HepG2 (cell line): ENCODE results near the gene CTU2. TPM values are rescaled to one million over a fixed set of nuclear protein-coding genes. Genes with fewer than 3 reads are reported as not detected.

Experiments used
- ATF7-NPFF ChIP-seq: sonication (generic); formaldehyde crosslinking; IDR thresholded peaks from 2 replicates; pipeline ENCODE4 v1.8.1; 2023; ENCODE audit warnings: mild to moderate bottlenecking, low read depth, missing genetic modification reagents, moderate library complexity
- CAMTA2 ChIP-seq: sonication (generic); formaldehyde crosslinking; IDR thresholded peaks from 2 replicates; pipeline ENCODE4 v1.4.0; 2020; ENCODE audit warnings: mild to moderate bottlenecking, missing genetic modification reagents, borderline replicate concordance
- CHD2 ChIP-seq: IDR thresholded peaks from 2 replicates; pipeline ENCODE4 v1.6.1; 2011; ENCODE audit warnings: low read depth, low read length, improper control_type of control experiment
- CTCF ChIP-seq: sonication (generic); formaldehyde crosslinking; IDR thresholded peaks from 2 replicates; pipeline ENCODE4 v1.5.0; 2020; ENCODE audit warnings: mild to moderate bottlenecking, missing genetic modification reagents, moderate library complexity
- FOXP4 ChIP-seq: sonication (generic); formaldehyde crosslinking; IDR thresholded peaks from 2 replicates; pipeline ENCODE4 v1.4.0; 2020; ENCODE audit warnings: missing genetic modification reagents
- MAX ChIP-seq: IDR thresholded peaks from 2 replicates; pipeline ENCODE4 v1.6.1; 2012; ENCODE audit warnings: inconsistent platforms
- MYPOP ChIP-seq: sonication (generic); formaldehyde crosslinking; IDR thresholded peaks from 2 replicates; pipeline ENCODE4 v1.8.1; 2023; ENCODE audit warnings: mild to moderate bottlenecking, moderate library complexity, missing genetic modification reagents
- POLR2G ChIP-seq: fragments of 200-400 bp; formaldehyde crosslinking; IDR thresholded peaks from 2 replicates; pipeline ENCODE4 v1.6.1; 2018; ENCODE audit warnings: mild to moderate bottlenecking, low read depth, low read length, moderate library complexity
- SCMH1 ChIP-seq: sonication (generic); formaldehyde crosslinking; IDR thresholded peaks from 2 replicates; pipeline ENCODE4 v1.9.0; 2021; ENCODE audit warnings: missing genetic modification reagents, mild to moderate bottlenecking, borderline replicate concordance
- SMAD3 ChIP-seq: sonication (generic); formaldehyde crosslinking; IDR thresholded peaks from 2 replicates; pipeline ENCODE4 v1.4.0; 2020; ENCODE audit warnings: missing genetic modification reagents
- ZBTB3 ChIP-seq: sonication (generic); formaldehyde crosslinking; IDR thresholded peaks from 2 replicates; pipeline ENCODE4 v1.4.0; 2020; ENCODE audit warnings: low read depth, mild to moderate bottlenecking, moderate library complexity, missing genetic modification reagents, borderline replicate concordance
- ZBTB42 ChIP-seq: sonication (generic); formaldehyde crosslinking; IDR thresholded peaks from 2 replicates; pipeline ENCODE4 v1.5.0; 2020; ENCODE audit warnings: mild to moderate bottlenecking, missing genetic modification reagents
- ZBTB44 ChIP-seq: sonication (generic); formaldehyde crosslinking; IDR thresholded peaks from 2 replicates; pipeline ENCODE4 v1.4.0; 2020; ENCODE audit warnings: missing genetic modification reagents
- ZNF138 ChIP-seq: sonication (generic); formaldehyde crosslinking; IDR thresholded peaks from 2 replicates; pipeline ENCODE4 v1.5.0; 2020; ENCODE audit warnings: mild to moderate bottlenecking, low read depth, missing genetic modification reagents
- ZNF18 ChIP-seq: sonication (generic); formaldehyde crosslinking; IDR thresholded peaks from 2 replicates; pipeline ENCODE4 v1.8.0; 2022; ENCODE audit warnings: mild to moderate bottlenecking, missing genetic modification reagents; ENCODE audit not compliant: insufficient replicate concordance
- ZNF567 ChIP-seq: sonication (generic); formaldehyde crosslinking; IDR thresholded peaks from 2 replicates; pipeline ENCODE4 v1.8.1; 2023; ENCODE audit warnings: mild to moderate bottlenecking, missing genetic modification reagents, borderline replicate concordance
- ZNF704 ChIP-seq: sonication (generic); formaldehyde crosslinking; IDR thresholded peaks from 2 replicates; pipeline ENCODE4 v1.8.1; 2023; ENCODE audit warnings: mild to moderate bottlenecking, inconsistent platforms, moderate library complexity, missing genetic modification reagents, borderline replicate concordance
- polyA plus RNA-seq, 8 experiments: library from polyadenylated mRNA; depleted of rRNA in 3 of 8; stranded (reverse) in 7 of 8; unstranded in 1 of 8; fragments of >200 nt; fragmentation: Illumina TruSeq in 4 of 8; extraction: Trizol in 4 of 8; gene quantifications; 2 replicates each; pipeline versions ENCODE4 v1.2.1 to v1.2.3, GENCODE V29; 2011 to 2016; ENCODE audit warnings: low read depth in 4 of 8, missing spikeins in 1 of 8, mixed read lengths in 1 of 8; ENCODE audit not compliant: insufficient read depth in 1 of 8
- total RNA-seq, 5 experiments: library from RNA; depleted of rRNA; stranded (reverse); fragments of >200 nt; fragmentation: Illumina TruSeq; extraction: Trizol; gene quantifications; 2 replicates each; pipeline ENCODE4 v1.2.3, GENCODE V29; 2016; ENCODE audit warnings: low read depth in 1 of 5

Gene CTU2
- total and polyA plus RNA-seq, 2 of the 13 experiments (the other 11 are each of a cell fraction or from before 2014, with no cell fraction given), result 13.3 to 21.9 TPM

- TF ChIP-seq ZNF704 (CRISPR knock-in tag) (peak; percentile 74; the same call in 1 of the 2 replicates), SMAD3 (CRISPR knock-in tag) (no peak), ATF7-NPFF (CRISPR knock-in tag) (peak; percentile 94), ZBTB42 (CRISPR knock-in tag) (no peak), MYPOP (CRISPR knock-in tag) (no peak), SCMH1 (CRISPR knock-in tag) (no peak), ZNF138 (CRISPR knock-in tag) (peak; percentile 65; the same call in 1 of the 2 replicates), ZBTB44 (CRISPR knock-in tag) (0 out of 2 replicates have a peak, but pooled peaks have one; percentile 66), MAX (peak; percentile 99), ZBTB3 (CRISPR knock-in tag) (peak; percentile 70; the same call in 1 of the 2 replicates), POLR2G (peak; percentile 77), CAMTA2 (CRISPR knock-in tag) (0 out of 2 replicates have a peak, but pooled peaks have one; percentile 80), ZNF18 (no peak), FOXP4 (CRISPR knock-in tag) (peak; percentile 31; the same call in 1 of the 2 replicates), ZNF567 (CRISPR knock-in tag) (peak; percentile 86), CHD2 (peak; percentile 25; the same call in 1 of the 2 replicates), CTCF (CRISPR knock-in tag) (peak; percentile 19; the same call in 1 of the 2 replicates)
Observed at GRCh38 chr16:88706229-88706964, at the start of gene CTU2, which contains the start of gene RNF166 (continued).
